ENCODE data around the gene OTC. TPM values are rescaled to one million over a fixed set of nuclear protein-coding genes. Genes with fewer than 3 reads are reported as not detected.

The OTC gene
- total RNA-seq, 1 donor from 2014 or later = not detected

DNA sequence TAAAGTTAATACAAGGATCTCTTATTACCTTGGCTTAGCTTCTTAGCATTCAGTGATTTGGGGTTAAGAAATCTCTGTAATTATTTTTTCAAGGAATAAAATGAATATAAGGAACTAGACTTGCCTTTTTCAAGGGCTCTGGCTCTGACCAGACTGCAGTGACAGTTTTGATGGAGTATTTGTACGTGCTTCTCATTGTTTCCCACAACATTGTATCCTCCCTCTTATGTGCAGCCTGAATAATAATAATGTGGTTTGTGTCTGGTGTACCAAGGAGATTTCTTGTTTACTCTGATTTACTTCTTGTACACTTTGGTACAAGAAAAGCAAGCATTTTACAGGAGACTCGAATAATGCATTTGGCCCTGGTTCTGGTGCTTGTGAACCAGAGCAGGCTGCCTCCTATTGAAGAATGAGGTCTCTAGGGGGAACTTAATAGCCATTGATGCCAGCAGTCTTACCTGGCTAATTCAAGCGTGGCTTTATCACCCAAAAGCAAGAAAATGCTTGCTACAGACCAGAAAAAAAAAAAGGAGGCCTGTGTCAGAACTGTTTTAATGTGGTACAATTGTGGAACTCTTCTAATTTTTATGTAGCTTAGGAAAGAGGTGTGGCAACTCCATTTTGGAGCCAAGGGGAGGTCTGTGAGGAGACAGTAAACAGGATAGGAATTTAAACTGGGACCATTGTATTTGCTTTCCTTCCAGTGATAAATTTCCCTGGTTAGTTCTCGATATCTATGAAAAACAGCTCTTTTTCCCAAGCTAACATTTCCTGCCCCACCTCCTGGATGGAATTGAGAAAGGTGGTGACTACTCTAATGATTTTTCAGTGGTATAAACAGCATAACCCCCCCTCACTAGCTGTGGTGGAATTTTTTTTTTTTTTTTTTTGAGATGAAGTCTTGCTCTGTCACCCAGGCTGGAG lies 5.6 kb downstream of the OTC start:
- DNase-seq = no peak

GRCh38 chrX:38363046-38363445 lies 10.6 kb downstream of the OTC start:
- no peak for DNase-seq

DNA sequence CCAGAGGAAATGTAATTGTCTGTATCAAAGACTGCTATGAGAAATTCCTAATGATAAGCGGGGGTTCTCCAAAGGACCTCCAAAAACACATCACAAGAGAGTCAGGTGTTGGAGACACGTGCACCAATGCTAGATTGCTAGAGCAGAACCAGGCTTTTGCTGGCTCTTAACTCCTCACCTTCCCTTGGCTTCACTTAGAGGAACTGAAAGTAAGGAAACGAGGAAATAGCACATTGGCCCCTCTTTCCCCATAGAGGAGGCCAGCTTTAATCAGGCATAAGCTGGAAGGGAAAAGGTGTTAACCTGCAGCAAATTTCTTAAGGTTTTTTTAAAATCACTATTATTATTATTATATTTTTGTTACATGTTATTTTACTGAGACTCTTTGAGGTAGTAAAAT lies 13.6 kb downstream of the OTC start:
- DNase-seq = no peak

GRCh38 chrX:38368774-38369173 lies 16.4 kb downstream of the OTC start:
- DNase-seq = no peak

GRCh38 chrX:38371641-38372040 lies 19.2 kb downstream of the OTC start:
- no peak for DNase-seq

- DNase-seq = no peak
Measured at GRCh38 chrX:38374431-38374830, 22.0 kb downstream of the OTC start.

DNA sequence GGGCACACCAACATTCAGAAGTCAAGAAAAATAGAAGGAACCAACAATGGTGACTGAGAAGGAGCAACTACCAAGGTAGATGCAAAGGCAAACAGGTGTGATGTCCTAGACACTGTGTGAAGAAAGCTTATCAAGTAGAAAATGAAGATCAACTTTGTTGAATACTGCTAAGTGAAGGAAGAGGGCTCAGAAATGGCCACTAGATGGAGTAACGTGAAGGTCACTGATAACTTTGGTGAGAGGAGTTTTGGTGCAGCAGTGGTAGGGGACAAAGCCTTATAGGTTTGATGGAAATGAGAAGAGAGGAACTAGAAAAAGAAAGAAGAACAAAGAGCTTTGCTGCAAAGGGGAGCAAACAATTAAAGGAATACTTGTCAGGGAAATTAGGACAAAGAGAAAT lies 23.5 kb downstream of the OTC start:
- no peak for DNase-seq

DNA sequence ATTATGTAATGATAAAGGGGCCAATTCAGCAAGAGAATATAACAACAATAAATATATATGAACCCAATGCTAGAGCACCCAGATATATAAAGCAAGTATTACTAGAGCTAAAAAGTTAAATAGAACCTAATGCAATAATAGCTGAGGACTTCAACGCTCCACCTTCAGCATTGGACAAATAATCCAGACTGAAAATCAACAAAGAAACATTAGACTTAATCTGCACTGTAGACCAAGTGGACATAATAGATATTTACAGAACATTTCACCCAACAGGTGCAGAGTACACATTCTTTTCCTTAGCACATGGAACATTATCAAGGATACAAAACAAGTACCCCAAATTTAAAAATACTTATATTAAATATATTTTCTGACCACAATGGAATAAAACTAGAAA lies 24.3 kb downstream of the OTC start:
- no peak for DNase-seq

- no peak for DNase-seq
Measured at GRCh38 chrX:38379088-38379487, 26.7 kb downstream of the OTC start.

- no peak for DNase-seq
Measured at GRCh38 chrX:38382663-38383062, 30.3 kb downstream of the OTC start.

GRCh38 chrX:38400389-38400910 lies 48.0 kb downstream of the OTC start:
- DNase-seq = no peak

DNA sequence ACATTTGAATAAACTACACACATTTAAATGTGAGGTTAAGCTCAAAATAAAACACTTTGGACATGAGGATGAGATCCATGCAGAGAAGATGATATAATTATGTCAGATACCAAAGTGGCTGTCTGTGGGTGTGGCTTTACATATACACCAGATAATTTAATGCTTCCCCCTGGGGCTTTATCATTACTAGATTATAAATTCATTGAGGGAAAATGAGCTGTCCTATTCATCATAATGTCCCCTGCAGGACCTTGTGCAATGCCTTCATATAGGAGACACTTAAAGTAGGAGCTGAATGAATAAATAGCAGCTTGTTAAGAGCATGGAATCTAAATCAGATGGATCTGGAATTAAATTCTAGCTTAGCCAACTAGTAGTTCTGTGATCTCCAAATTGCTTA lies 49.7 kb downstream of the OTC start:
- no peak for DNase-seq

GRCh38 chrX:38403834-38404233 lies 51.4 kb downstream of the OTC start:
- no peak for DNase-seq

DNA sequence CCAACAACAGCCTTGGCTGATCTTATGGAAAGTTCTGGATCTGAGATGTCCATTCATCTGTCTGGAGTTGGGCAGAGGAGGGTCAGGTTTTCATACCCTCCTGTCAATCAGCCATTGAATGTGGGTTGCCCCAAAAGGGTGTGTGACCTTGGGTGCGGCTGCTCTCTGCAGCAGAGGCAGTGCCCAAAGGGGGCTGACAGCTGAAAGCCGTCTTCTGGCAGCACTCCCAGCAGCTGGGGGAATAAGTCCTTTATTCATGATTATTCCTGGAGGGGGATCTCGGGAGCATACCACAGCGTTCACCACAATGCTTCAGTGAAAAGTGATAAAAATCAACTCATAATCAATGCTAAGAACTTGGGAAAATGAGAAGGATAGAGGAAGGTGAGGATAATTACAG lies 54.7 kb downstream of the OTC start:
- DNase-seq = peak; percentile 46

- no peak for DNase-seq
Measured at GRCh38 chrX:38409289-38409688, 56.9 kb downstream of the OTC start.

GRCh38 chrX:38426785-38427184 lies 74.4 kb downstream of the OTC start:
- peak; percentile 8 for DNase-seq

- DNase-seq = no peak
Measured at GRCh38 chrX:38431525-38431924, 79.1 kb downstream of the OTC start.

DNA sequence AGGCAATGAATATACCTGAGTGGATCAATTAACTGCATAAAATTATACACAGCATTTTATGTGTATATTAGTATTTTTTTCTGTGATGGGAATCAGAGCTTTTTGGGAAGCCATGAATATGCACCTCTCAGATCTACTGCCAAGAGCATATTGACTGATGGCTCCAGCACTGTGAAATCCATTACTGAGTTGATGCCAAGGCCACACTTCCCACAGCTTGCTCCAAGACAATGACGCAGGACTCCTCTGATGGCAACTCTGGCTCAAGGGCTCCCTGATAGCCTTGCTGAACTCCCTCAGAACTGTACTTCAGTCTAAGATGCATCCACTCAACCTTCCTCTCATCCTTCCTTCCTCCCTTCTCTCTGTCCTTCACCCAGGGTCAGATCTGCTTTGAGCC lies 82.7 kb downstream of the OTC start:
- peak; percentile 31 for DNase-seq

GRCh38 chrX:38437093-38437492 lies 84.7 kb downstream of the OTC start:
- no peak for DNase-seq

DNA sequence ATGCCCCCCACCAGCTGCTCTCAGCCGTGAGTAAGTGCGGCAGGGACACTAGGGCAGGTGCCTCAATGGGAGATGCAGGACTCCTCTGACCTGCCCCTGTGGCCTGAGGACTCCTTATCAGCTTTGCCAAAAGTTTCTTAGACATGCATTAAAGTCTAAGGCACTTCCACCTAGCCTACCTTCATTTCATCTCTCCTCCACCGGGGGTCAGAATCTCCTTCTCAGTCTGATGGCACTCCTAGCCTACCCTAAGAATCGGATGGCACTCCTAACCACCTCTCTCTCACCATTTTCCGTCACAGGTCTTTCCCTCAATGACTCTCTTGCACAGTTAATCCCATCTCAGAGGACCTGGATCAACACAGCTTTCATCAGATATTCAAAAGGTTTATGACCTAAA lies 85.9 kb downstream of the OTC start:
- DNase-seq = no peak

- DNase-seq = no peak
Measured at GRCh38 chrX:38452603-38453002, 100.2 kb downstream of the OTC start.

DNA sequence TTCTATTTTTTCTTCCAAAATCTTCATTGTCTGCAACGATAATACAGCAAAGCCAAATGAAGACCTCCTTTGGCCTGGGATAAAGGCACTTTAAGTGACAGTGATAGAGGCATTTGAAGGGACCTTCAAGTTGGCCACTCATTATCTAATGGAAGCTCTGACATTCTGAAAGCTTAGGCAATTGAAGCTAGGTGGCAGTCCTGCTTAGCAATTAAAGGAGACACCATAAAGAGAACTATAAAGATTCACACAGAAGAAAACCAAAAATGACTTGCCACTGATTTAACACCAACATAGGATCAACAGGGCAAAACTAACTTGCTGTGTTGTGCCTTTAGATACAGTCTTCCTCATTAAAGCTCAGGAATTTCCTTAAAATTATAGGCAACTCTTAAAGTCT lies 105.7 kb downstream of the OTC start:
- DNase-seq = peak; percentile 8

- DNase-seq = no peak
Measured at GRCh38 chrX:38462257-38462656, 109.9 kb downstream of the OTC start.

DNA sequence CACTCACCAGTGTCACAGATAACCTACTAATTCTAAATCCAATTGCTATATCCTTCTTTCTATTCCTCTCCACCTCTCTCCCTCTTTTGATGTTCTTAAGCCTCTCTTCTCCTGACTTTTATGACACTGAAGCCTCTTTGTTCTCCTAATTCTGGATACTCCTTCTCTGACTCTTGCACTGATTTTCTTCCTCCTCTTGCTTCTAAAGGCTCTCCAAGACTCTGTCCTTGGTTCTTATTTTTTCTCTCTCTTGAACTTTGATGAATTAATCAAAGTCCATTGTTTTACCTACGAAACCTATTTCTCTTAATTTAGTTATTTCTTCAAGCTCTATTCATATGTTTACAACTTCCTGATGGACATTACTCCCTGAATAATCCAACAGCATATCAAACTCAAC lies 113.3 kb downstream of the OTC start:
- no peak for DNase-seq

Data from tongue (tissue), 2 donors.